ENCODE results near the gene SOX10.

- TF ChIP-seq LEF1 (IDR thresholded peaks at IDR 0.05; ENCODE audit: borderline replicate concordance) (no peak), ARNT (IDR thresholded peaks at IDR 0.05) (no peak), SUZ12 (IDR thresholded peaks at IDR 0.05) (no peak), TARDBP (IDR thresholded peaks at IDR 0.05) (no peak), FOXM1 (IDR thresholded peaks at IDR 0.05; ENCODE audit: borderline replicate concordance) (no peak), NFRKB (IDR thresholded peaks at IDR 0.05) (no peak), FOXK2 (IDR thresholded peaks at IDR 0.05) (no peak), CTBP1 (IDR thresholded peaks at IDR 0.05; ENCODE audit: borderline replicate concordance) (no peak), BHLHE40 (IDR thresholded peaks at IDR 0.05; ENCODE audit: borderline replicate concordance) (no peak)
Observed at GRCh38 chr22:37983860-37984791, at the start of gene SOX10.

Data from HEK293T (cell line).